Vagina (tissue), 2 donors: Measurements from ENCODE around the gene BTNL3.

Experiments
- CTCF ChIP-seq, 3 experiments: fragments of 450-650 bp in 2 of 3; fragments of 200-600 bp in 1 of 3; sonication (generic) in 1 of 3; IDR thresholded peaks; one replicate each; pipeline ENCODE4 v1.5.1; 2017 to 2019; ENCODE audit warnings: antibody characterized with exemption in 3 of 3, mild to moderate bottlenecking in 2 of 3, moderate library complexity in 2 of 3
- POLR2A ChIP-seq, 2 donors: fragments of 450-650 bp; IDR thresholded peaks; one replicate each; pipeline ENCODE4 v1.6.1; 2017; ENCODE audit warnings: antibody characterized with exemption in 2 of 2, mild to moderate bottlenecking in 2 of 2, moderate library complexity in 2 of 2
- POLR2AphosphoS5 ChIP-seq, 2 donors: sonication (generic); formaldehyde crosslinking; IDR thresholded peaks; one replicate each; pipeline ENCODE4 v1.9.0; 2017; ENCODE audit warnings: antibody characterized with exemption in 2 of 2, mild to moderate bottlenecking in 2 of 2, low read depth in 1 of 2; ENCODE audit not compliant: insufficient read depth in 1 of 2

- TF ChIP-seq POLR2A (IDR thresholded peaks at IDR 0.05) (no peak), CTCF (IDR thresholded peaks at IDR 0.05) (peak in 1 of 3 experiments; percentile 3), POLR2AphosphoS5 (IDR thresholded peaks at IDR 0.05; ENCODE audit: insufficient read depth in 1 of 2, low read depth in 1 of 2) (no peak)
Measured at GRCh38 chr5:181051841-181052671, 63.4 kb downstream of the BTNL3 start.
